GM10248 (cell line): ENCODE measurements around the gene LGALS4.

ENCODE experiments used
- CTCF ChIA-PET: fragments of 300-600 bp; sonication (Branson Sonifier 250); formaldehyde crosslinking; extraction: SDS; loops from one replicate; lab custom pipeline; 2021; ENCODE audit warnings: antibody characterized with exemption; lab: Yijun Ruan, JAX
- POLR2A ChIA-PET: fragments of 350-650 bp; sonication (Branson Sonifier 250); formaldehyde crosslinking; extraction: SDS; loops from one replicate; lab custom pipeline; 2020; ENCODE audit warnings: antibody characterized with exemption; lab: Yijun Ruan, JAX
- DNase-seq: peaks from one replicate; pipeline ENCODE4 v3.0.0; 2012; ENCODE audit errors: extremely low spot score
- TF ChIP-seq, protein P1 (sequence below): IDR thresholded peaks from 2 replicates; pipeline ENCODE4 v1.5.1; 2012; ENCODE audit warnings: mild to moderate bottlenecking, low read depth; ENCODE audit errors: extremely low read depth, missing control alignments, control extremely low read depth

LGALS4 gene

DNA sequence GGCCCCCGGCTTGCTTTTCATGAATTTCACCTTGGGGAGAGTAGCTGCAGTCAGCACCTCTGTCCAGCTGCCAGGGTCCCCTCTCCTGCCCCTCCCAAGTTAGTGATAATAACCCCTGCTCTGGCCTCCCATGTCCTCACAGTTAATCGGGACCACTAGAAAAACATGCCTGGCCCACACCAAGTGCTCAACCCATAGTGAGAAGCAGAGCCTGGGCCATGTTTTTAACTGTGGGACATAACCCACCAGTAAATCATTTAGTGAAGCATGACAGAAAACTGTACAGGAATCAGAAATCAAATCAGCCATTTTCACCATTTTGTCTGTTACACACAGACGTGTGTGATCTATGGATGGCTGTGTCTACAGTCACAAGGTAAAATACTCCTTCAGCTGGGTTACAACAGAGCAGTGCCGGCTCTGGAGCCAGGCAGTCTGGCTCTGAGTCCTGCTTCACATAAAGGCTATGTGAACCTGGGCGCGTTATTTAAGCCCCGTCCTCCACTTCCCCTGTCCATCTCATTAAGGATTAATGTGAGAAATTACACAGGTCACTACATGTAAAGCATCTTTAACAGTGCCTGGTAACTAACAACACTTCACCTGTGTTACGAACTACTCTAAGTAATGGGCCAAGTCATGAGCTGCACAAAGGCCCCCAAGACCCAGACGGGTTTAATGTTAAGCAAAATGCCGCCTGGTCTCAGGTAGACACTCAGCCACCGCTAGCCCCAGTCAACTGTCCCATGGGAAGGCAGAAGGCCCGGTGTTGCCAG is 26.4 kb upstream of the LGALS4 start:
- DNase-seq, result no peak
- POLR2A ChIA-PET, result interaction anchor here (0.6 kb wide), 2 partner anchors 12 to 124 kb away, joined by 3 read pairs; no protein-coding TSS in a partner anchor

DNA sequence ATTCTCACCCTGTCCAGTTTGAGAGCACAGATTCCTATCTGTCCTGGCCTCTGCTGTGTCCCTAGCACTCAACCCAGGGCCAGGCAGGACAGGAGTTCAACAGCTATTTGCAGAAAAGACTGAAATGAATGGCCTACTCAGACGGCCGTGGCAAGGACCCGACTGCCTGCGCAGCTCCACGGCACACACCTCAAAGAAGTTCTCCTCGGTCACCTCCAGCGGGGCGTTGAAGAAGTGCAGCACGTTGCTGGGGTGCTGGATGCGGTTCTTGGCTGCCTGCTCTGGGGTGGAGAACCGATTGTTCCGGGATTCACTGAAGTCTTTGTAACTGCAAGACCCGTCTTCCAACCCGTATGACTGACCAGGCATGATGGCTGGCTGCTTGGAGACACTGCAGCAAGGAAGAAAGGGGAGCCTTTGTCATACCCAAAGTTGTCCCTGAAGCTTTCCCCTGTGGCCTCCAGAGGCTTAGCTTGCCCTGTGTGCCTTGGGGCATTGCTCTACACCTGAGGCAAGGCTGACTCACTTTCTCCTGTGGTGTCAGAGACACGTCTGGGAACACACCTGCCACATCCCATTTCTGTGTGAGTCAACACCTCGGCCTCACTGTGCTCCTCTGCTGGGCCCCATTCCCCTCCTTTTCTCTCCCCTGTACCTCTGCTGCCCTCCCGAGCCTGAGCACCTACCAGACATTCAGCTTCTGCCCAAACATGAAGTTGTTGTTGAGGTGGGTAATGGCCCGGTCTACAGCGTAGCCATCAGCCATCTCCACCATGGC is 25.7 kb upstream of the LGALS4 start:
- TF ChIP-seq, protein P1, sequence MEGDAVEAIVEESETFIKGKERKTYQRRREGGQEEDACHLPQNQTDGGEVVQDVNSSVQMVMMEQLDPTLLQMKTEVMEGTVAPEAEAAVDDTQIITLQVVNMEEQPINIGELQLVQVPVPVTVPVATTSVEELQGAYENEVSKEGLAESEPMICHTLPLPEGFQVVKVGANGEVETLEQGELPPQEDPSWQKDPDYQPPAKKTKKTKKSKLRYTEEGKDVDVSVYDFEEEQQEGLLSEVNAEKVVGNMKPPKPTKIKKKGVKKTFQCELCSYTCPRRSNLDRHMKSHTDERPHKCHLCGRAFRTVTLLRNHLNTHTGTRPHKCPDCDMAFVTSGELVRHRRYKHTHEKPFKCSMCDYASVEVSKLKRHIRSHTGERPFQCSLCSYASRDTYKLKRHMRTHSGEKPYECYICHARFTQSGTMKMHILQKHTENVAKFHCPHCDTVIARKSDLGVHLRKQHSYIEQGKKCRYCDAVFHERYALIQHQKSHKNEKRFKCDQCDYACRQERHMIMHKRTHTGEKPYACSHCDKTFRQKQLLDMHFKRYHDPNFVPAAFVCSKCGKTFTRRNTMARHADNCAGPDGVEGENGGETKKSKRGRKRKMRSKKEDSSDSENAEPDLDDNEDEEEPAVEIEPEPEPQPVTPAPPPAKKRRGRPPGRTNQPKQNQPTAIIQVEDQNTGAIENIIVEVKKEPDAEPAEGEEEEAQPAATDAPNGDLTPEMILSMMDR, result no peak
- ChIA-PET POLR2A (interaction anchor here (0.6 to 1.7 kb wide), 2 partner anchors 11 to 125 kb away, joined by 3 to 6 read pairs; no protein-coding TSS in a partner anchor), CTCF (interaction anchor here (1.0 to 1.6 kb wide), 4 partner anchors 10 to 92 kb away, joined by 3 to 5 read pairs (median 4); partner anchors contain the start of genes MRPS12 and SARS2)
- DNase-seq, result no peak

More for the DNA sequence above, 26.4 kb upstream of the LGALS4 start:
- CTCF ChIA-PET, result interaction anchor here (1.2 to 1.3 kb wide), 3 partner anchors 10 to 29 kb away, joined by 3 to 4 read pairs (median 3); no protein-coding TSS in a partner anchor
- TF ChIP-seq, protein P1, result no peak

- DNase-seq, result no peak
- CTCF ChIA-PET, result interaction anchor here (1.0 to 1.6 kb wide), 3 partner anchors 10 to 93 kb away, joined by 3 to 5 read pairs (median 4); partner anchors contain the start of genes MRPS12 and SARS2
- TF ChIP-seq, protein P1, result no peak
- POLR2A ChIA-PET, result interaction anchor here (0.5 to 1.7 kb wide), 2 partner anchors 11 to 502 kb away, joined by 5 to 6 read pairs; no protein-coding TSS in a partner anchor
These were observed 24.9 kb upstream of the LGALS4 start for GRCh38 chr19:38837656-38838121.

DNA sequence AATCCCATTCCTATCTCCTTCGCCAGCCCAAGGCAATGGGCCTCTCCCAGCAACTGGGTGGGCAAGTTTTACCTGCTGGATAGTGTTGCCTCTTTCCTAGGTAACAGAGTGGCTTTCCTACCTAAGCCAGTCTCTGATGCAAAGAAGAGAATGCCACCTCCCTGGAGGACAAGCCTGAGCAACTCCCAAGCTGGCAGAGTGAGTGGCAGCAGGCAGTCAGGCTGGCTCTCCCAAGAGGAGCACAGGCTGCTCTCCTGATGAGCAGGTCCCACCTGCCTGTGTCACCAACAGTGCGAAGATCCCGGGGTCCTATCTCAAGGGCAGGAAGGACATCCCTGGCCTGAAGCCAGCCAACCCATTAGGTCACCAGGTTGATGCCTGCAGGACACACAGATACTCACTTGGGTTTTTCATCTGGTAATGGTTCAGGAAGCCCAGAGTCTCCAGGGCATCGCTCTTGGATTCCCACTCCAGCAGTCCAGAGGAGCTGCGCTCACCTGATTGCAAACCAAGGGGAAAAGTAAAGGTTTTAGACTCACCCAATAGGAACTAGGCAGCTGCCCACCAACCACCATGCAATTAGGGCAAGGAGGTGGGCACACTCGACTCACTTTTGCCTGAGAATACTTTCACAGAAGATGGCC is 24.4 kb upstream of the LGALS4 start:
- ChIA-PET POLR2A (interaction anchor here (0.5 to 1.7 kb wide), 2 partner anchors 12 to 501 kb away, joined by 5 to 6 read pairs; no protein-coding TSS in a partner anchor), CTCF (interaction anchor here (1.0 to 1.6 kb wide), 3 partner anchors 9 to 93 kb away, joined by 3 to 5 read pairs (median 4); partner anchors contain the start of genes MRPS12 and SARS2)
- no peak for DNase-seq
- TF ChIP-seq, protein P1, result no peak

DNA sequence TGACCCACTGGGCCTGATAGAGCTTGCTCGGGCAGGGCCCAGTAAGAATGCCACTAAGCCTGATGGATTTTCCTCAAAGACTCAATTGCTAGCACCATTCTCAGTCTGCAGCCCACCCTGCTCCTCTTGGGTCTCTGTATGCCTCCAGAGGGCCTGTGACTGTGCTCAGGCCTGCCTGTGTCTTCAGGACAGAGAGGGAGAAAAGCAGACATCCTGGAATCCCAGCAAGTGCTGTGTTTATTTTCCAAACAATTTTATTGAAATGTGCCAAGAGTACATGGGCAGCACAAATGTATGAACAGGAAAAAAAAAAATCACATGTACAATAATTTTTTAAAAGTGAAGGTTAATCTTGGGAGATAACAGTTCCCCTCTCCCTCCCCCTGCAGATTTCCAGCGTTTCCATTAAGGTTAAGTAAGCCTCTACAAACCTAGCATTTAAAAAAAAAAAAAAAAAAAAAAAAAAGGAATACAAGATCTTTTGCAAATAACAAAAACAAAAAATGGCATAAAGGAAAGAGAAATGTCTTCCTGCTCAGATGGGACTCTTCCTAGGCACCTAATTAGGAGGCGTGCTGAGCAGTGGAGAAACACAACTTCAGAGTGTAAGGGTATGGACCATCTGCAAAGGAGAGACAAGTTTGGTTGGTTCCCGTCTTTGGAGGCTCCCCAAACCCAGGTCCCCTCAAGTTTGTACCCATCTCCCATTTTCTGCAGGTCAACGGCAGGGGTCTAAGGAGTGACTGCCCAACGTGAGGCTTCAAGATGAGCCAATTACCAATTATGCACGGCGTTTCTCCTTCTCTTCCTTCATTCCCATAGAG is 23.6 kb upstream of the LGALS4 start:
- DNase-seq, result no peak
- ChIA-PET POLR2A (interaction anchor here (0.9 kb wide), 1 partner anchor 15 kb away, joined by 3 read pairs; no protein-coding TSS in a partner anchor), CTCF (interaction anchor here (4.6 kb wide), 1 partner anchor 67 kb away, joined by 14 read pairs; no protein-coding TSS in a partner anchor)
- TF ChIP-seq, protein P1, result no peak
